GM18867 (cell line): Measurements from ENCODE around the gene TLK1.

Source experiments
- ATAC-seq: cut with Tn5 transposase; IDR thresholded peaks from one replicate; pipeline ENCODE4 v1.9.1; 2021; ENCODE audit warnings: mild to moderate bottlenecking, moderate library complexity; ENCODE audit not compliant: unreplicated experiment

TLK1 gene

GRCh38 chr2:171009386-171009785 lies 151.3 kb downstream of the TLK1 start:
- ATAC-seq: no peak

GRCh38 chr2:171008550-171009205 lies 152.0 kb downstream of the TLK1 start:
- no peak for ATAC-seq

- ATAC-seq: no peak
Observed at GRCh38 chr2:171004833-171005232, 155.9 kb downstream of the TLK1 start.

DNA sequence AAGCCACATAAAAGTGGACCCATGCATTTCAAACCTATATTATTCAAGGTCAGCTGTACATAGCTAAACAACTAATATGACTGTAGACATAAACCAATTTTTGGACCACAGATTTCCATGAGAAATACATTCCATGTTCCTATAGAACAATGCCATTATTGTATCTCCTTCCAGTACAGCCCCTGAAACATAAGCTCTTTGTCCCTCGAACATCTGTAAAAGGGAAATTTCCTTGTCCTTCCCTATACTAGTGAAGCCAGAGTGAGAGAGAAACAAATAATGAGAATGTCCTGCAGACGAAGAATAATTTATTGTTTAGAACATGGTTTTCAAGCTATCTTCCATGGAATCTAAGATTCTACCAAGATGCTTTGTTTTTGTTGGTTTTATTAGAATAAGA lies 156.3 kb downstream of the TLK1 start:
- no peak for ATAC-seq

GRCh38 chr2:170999654-171000053 lies 161.0 kb downstream of the TLK1 start:
- ATAC-seq: no peak

- ATAC-seq: no peak
Observed at GRCh38 chr2:170997893-170998597, 162.6 kb downstream of the TLK1 start.

DNA sequence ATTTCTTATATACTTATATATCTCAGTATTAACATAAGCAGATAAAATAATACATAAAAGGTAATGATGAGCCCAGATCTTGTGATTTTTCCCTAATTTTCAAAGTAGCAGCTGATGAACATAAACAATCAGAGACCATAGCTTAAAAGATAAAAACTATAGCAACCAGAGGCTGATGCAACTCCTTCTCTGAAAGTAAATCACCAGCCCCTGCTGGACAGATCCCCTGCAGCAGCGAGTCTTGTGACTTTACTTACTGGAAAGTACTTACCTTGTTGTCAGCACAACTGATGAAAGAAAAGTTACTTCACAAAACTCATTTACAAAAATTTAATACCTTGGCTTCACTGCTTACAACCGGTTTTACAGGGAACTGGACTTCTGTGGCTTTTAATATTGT lies 164.4 kb downstream of the TLK1 start:
- ATAC-seq: no peak

GRCh38 chr2:170991398-170992182 lies 169.1 kb downstream of the TLK1 start:
- no peak for ATAC-seq

GRCh38 chr2:170986566-170987258 lies 174.0 kb downstream of the TLK1 start:
- ATAC-seq: no peak

GRCh38 chr2:170985407-170985806 lies 175.3 kb downstream of the TLK1 start:
- no peak for ATAC-seq

DNA sequence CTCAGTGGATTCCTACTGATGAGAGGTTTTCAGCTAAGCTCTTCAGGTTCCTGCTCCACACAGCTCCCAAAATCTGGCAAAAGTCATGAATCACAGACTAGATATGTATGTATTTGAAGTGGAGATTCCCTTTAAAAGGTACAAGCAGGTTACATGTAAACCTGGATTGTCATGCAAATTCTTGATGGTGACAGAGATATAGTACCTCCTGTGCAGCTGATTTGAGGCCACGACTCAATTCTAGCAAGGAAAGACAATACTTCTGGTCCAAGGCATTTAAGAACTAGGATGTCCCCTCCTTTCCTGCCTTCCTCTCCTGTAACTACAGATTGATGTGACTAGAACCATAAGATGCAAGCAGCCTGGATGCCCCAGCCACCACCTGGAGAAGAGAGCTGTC lies 176.6 kb downstream of the TLK1 start:
- no peak for ATAC-seq

DNA sequence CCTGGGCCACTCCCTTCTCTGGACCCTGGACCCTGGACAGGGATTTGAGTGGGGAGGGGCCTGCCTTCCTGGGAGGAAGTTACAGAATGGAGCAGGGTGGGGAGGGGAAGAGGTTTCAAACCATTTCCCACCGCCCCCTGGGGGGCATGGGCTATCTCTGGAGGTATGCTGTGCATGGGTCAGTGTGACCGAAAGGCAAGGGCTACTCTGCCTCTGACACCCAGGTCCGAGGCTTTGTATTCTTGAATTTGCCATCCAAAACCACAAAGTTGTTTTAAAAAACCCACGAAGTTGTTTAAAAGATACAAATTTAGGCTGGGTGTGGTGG lies 184.8 kb downstream of the TLK1 start:
- no peak for ATAC-seq

- ATAC-seq: no peak
Observed at GRCh38 chr2:170975127-170975942, 185.4 kb downstream of the TLK1 start.

DNA sequence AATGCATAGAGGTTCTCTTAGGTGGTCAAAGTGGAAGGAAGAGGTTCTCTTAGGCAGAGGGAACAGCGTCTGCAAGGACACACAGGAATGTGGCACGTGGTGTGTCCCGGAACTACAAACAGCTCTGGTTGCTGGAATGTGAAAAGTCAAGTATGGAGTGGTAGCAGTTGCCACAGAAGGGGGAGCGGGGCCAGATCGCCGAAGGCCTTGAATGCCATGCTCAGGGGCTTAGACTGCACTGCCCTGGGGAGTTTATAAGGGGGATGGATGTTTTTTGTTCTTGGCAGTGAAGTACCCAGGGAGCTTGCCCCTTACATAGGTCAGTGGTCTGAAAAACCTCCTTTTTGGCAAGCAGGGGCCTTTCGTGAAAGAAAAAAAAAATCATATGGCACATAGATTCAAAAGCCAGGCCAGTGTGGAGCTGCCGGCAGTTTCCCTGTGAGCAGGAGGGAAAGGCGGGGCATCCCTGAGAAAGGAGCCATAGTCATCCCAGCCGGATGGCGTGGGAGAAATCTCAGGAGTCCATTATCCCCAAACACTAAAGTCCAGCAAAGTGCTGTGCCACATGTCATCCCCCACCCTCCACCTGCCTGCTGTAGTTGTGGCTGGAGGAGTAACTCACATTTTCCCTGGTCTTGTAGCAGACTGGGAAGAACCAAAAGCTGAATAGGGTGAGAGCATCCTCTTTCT lies 186.2 kb downstream of the TLK1 start:
- no peak for ATAC-seq

GRCh38 chr2:170973492-170974303 lies 187.0 kb downstream of the TLK1 start:
- ATAC-seq: peak; percentile 94

- no peak for ATAC-seq
Observed at GRCh38 chr2:170973225-170973491, 187.5 kb downstream of the TLK1 start.

DNA sequence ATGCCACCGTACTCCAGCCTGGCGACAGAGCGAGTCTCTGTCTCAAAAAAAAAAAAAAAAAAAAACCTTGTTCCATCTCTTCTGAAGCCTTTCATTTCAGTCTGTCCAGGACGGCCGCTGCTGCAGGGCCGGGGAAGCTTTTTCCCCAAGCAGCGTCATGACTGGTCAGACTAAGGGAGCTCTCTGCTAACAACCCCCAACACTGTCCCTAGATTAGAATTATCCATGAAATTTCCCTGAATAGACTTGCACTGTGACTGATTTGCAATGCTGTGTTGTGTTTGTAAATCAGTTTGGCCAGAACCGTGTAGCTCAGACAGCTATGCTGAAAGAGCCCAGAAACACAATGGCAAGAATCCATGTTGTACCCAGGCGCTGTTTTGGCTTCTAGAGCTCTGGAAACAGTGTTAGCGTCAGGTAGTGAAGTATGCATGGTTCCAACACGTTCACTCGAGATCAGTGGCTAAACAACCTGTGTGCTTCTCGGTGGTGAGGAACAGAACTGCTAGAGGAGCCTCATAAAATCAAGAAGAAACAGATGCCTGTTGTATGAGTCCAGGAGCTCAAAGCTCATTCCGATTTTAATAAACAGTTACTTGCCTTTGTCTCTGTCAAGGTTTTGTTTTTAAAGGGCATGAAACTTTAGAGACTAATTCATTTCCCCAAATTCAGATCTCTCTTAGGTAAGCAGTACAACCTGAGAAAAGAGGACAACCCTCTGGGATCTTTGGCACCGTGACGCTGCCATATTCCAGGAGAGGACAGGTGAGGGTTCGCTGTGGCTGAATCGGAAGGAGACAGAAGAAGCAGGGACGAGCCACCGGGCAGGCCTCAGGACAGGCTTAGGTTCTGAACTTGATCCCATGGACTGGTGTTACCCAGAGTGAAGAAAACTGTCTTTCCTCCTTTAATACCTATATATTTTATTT lies 188.1 kb downstream of the TLK1 start:
- peak; percentile 8 for ATAC-seq

DNA sequence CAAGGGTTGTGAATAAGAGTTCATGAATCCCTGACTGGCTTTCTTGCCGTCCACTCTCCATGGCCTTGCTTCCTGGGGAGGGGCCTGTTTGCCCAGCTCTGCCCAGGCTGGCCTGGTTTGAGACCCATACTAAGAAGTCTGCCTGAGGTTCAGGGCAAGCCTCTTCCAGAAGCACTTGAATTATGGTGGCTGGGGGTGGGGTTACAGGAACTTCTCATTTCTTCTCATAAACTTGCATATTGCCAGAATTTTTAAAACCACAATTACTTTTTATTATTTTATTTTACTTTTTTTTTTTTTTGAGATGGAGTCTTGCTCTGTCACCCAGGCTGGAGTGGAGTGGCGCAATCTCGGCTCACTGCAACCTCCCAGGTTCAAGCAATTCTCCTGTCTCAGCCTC lies 189.6 kb downstream of the TLK1 start:
- ATAC-seq: no peak
